Activated gamma-delta T cell (primary cell): ENCODE measurements around the gene ZNF407.

ENCODE experiments used
- DNase-seq: peaks from one replicate; lab custom pipeline; 2025; lab: John Stamatoyannopoulos, UW

Gene ZNF407

GRCh38 chr18:74631212-74631611 is 33.5 kb downstream of the ZNF407 start:
- no peak for DNase-seq

- DNase-seq, result no peak
These were observed 34.1 kb downstream of the ZNF407 start for GRCh38 chr18:74631623-74632350.

- DNase-seq, result no peak
These were observed 34.6 kb downstream of the ZNF407 start for GRCh38 chr18:74632351-74632679.

- DNase-seq, result no peak
These were observed 35.2 kb downstream of the ZNF407 start for GRCh38 chr18:74632856-74633255.

GRCh38 chr18:74633652-74634352 is 36.1 kb downstream of the ZNF407 start:
- no peak for DNase-seq

GRCh38 chr18:74635224-74635975 is 37.7 kb downstream of the ZNF407 start:
- no peak for DNase-seq

GRCh38 chr18:74637070-74637469 is 39.4 kb downstream of the ZNF407 start:
- DNase-seq, result no peak

- no peak for DNase-seq
These were observed 40.5 kb downstream of the ZNF407 start for GRCh38 chr18:74638210-74638609.

GRCh38 chr18:74644713-74645112 is 47.0 kb downstream of the ZNF407 start:
- DNase-seq, result no peak

GRCh38 chr18:74645679-74646078 is 48.0 kb downstream of the ZNF407 start:
- DNase-seq, result no peak

GRCh38 chr18:74651327-74652128 is 53.9 kb downstream of the ZNF407 start:
- no peak for DNase-seq

GRCh38 chr18:74652392-74652988 is 54.8 kb downstream of the ZNF407 start:
- no peak for DNase-seq

GRCh38 chr18:74654638-74655037 is 57.0 kb downstream of the ZNF407 start:
- no peak for DNase-seq

GRCh38 chr18:74661008-74661407 is 63.3 kb downstream of the ZNF407 start:
- no peak for DNase-seq

- DNase-seq, result no peak
These were observed 64.0 kb downstream of the ZNF407 start for GRCh38 chr18:74661691-74662090.

- DNase-seq, result no peak
These were observed 65.0 kb downstream of the ZNF407 start for GRCh38 chr18:74662622-74663021.

- DNase-seq, result no peak
These were observed 67.7 kb downstream of the ZNF407 start for GRCh38 chr18:74665346-74665745.

GRCh38 chr18:74665905-74666304 is 68.2 kb downstream of the ZNF407 start:
- DNase-seq, result no peak

- DNase-seq, result no peak
These were observed 71.6 kb downstream of the ZNF407 start for GRCh38 chr18:74669136-74669798.

GRCh38 chr18:74672371-74672770 is 74.7 kb downstream of the ZNF407 start:
- no peak for DNase-seq

- no peak for DNase-seq
These were observed 76.8 kb downstream of the ZNF407 start for GRCh38 chr18:74674487-74674886.
